DMS53 (cell line): ENCODE data around the gene TEX2.
A peak's percentile ranks its signal among the peaks of the same experiment; 100 is the strongest.
"Not testable (repeated sequence)": the region's sequence is repeated elsewhere in the genome, so short reads cannot be mapped to it uniquely, and the experiment has no call there.

Source experiments
- DNase-seq: peaks from one replicate; lab custom pipeline; 2025; lab: John Stamatoyannopoulos, UW

TEX2 gene

DNA sequence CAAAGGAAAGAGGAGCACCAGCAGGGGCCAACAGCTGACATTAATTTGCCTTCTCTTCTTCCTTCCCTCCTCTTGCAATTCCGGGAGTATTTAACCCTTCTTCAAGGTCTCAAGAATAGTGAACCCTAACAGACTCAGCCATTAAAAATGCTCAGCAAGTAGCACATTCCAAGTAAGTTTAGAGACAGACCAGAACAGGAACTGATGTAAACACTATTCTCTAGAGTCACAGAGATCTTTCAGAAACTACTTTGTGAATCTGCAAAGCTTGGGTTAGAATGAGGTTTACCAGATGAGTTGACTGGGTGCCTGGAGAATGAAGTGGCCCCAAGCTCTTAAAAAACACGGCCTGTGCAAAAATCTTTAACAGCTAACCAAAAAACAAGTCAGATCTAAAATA is 50.9 kb downstream of the TEX2 start:
- no peak for DNase-seq

DNA sequence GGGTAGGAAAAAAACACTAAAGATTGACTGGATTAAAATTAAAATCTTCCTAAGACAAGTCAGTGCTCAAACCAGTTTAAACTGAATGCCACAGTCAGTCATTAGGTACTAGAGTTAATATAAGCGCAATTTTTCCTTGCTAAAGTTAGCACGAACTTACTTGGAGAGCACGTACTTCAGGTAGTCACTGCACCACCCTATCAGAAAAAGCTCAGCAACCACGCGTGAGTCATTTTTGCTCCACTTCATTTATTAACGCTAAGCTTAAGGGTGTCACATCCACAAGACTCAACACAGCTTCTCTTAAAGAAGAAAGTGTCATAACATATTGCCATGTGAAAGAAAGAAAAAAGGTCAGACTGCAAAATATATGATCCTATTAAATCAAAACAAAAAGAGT is 53.1 kb downstream of the TEX2 start:
- DNase-seq: no peak

DNA sequence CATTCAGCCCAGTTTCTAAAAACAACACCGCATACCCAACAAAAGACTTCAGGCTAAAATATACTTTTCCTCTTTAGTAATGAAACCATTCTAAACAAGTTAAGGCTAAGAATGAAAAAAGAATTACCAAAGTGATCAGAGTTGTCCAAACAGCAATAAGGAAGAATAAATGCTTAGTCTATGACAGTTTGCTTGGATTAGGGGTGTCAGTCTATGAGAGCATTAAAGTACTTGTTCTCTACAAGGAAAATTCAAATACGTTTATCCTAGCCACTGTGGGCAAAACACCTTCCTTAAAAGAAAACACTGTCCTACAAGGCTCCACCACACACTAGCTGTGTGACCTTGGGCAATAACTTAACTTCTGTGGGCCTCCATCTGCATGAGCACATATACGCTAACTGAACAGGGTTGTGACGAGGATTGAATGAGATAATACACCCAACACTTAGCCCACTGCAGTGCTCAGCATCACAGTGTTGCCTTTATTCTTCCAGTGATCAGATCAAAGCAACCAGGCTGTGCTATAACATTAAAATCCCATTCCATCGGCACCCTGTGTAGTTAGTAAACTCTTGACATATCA is 53.6 kb downstream of the TEX2 start:
- no peak for DNase-seq

DNA sequence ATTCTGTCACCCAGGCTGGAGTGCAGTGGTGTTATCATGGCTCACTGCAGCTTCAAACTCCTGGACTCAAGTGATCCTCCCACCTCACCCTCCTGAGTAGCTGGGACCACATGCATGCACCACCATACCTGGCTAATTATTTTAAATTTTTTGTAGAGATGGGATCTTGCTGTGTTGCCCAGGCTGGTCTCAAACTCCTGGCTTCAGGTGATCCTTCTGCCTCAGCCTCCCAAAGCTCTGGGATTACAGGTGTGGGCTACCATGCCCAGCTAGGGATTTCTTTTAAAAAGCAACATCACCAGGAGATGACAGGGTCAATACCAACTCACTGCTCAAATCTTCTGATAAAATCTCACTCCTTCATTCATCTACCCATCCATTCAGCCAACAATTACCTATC is 54.4 kb downstream of the TEX2 start:
- not testable (repeated sequence) for DNase-seq

DNA sequence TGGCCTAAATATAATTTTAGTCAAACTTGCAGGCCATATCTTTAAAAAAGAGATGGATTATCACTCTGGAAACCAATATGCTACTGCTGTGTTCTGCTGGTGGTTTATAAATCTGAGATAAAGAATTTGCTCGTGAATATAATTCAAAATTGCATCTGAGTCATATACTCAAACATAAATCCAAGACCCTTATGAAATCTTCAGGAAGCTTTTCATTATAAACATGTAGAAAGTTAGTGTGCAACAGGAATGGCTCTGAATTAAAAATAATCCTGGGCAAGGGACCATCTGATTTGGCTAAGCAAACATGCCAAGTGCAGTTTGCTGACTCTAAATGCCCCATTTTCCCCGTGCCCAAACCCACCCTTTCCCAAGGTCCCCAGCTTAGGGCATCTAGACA is 57.3 kb downstream of the TEX2 start:
- no peak for DNase-seq

DNA sequence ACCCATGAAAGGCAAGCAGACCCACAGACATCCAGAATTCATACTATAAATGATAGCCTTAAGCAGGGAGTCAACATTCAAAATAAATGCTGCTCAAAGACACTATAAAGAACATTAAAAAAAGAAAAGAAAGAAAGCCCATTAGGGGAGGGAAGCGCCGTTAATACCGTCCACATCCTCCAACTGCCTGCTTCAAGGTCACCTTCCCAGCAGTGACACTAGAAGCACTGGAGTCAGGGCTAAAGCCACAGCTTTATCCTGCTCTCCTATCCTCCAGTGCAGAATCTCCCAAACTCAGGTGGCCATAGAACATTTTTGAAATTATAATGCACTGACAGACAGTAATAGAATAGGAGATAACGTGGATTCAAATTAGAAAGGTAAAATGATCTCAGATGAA is 59.4 kb downstream of the TEX2 start:
- DNase-seq: no peak

DNA sequence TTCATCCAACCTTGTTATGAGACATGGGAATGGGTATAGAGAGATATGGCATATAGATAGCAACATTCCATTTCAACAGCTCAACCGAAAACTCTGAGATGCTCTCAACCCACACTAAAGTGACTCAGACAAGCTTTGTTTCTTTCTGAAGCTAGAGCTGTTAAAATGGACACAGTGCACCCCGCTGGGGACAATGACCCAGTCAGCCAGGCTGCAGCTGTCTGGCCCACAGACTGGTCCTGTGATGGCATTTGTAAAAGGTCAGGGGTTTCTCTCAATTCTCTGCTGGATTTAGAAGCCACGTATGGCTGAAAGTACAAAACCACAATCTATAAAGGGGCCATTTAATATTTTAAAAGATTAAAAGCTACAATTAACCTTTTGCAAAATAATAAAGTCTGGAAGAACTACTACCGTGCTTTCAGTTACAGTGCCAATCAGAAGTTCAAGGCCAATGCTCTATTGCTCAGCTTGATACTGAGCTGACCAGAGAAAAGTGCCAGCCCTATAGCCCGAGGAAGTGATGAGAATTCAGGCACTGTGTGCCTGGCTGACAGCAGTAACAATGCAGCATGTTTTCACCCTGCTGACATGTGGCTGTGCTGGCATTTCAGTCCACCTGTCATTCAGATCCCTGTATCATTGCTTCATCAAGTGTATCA is 60.2 kb downstream of the TEX2 start:
- DNase-seq: no peak

DNA sequence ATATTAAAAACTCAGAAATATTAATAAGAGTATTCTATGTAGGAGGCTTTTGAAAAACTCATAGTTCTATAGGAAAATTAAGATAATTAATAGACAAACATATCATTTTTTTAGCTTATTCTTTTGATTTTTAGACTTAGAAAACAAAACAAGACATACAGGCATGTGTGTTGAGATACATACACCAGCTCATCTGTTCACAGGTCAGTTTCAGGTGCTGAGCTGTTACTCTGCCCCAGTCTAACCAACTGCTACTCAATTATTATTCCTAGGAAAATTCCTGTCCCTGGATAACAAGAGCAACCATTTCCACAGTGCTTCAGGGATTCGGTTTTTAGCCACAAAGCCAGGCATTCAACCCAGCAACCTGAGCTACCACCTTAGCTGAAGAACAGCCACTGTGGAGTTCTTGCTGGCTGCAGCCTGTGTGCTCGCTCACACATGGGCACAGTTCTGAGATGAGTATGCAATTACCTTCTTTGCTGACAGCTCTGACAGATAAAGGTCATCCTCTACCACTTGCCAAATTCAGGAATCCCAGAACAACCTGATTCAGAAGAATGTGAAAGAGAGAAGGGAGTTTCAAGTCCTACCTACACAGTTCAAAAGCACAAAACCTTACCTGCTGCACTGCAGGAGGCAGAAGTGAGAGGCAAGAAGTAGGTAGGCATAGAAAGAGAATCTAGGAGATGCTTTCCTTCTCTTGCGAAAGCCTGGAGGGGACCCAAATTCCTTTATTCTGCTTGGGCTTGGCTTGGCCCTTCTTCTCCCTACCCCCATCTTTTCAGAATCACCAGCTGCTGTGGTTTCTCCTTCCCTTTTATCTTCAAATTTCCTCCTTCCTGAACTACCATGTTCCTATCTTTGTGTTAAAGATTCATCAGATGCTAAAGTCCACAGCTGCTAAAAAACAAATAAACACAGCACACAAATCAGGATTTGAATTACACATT is 62.7 kb downstream of the TEX2 start:
- peak; percentile 34 for DNase-seq

DNA sequence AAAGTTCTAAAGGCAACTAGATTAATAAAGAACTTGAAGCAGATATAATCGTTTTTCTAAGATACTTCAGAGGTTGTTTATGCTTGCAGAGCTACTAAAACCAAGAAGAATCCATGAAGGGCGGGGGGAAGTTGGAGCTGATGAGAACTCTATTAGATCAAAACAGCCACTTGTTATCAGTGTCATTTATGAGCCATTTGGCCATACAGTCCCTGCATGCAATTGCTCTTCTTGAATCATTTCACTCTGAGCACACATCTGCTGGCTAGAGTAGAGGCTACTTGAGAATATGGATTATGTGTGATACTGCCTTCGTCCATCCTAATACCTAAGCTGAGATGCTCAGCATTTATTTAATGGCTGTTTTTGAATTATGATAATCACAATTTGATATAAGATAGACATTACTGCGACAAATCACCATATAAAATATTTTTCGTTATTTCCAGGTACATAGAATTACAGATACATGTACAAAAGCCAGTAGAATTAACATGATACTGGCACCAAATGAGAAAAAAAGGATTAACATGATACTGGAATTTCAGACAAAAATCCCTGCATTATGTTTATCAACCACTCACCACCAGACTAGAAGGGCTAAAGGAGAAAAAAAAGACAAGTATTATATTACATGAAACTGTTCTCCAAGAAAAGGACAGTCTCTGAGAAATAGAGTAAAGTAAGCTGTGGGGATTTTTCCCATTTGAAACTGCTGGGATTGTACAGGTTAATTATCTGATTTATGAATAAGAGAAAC is 64.5 kb downstream of the TEX2 start:
- no peak for DNase-seq

DNA sequence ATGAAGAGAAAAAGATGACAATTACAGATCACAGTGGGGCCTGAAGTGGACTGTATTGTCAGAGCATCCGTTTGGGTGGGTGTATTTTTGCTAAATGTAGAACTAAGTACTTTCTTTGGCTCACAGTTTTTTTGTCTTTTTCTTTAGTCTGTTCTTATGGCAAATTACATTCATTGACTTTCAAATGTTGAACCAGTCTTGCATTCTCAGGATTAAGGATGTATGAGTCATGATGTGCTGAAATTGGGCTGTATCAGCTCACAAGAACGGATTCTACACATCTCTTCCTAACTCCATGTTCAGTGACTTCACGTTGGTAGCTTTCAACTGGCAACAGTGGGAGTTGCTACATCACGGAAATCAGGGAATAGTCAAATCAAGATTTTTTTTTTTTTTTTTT is 66.5 kb downstream of the TEX2 start:
- no peak for DNase-seq

DNA sequence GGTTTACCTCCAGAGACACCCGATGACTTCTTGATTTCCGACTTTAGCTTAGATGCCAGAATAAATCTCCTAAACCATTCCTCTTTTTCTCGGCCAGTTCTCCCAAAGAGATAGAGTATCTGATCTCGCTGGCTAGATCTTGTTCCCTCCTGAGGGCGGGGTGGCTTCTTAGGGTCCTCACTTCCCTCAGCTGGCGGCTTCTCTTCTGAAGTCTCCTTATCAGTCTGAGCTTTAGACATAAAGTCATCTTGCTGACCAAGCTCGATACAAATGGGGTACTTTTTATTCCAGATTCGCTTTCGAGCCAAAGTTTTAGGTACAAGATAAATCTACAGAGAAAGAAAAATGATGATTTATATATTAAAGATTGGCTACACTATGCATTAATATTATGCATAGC is 69.5 kb downstream of the TEX2 start:
- DNase-seq: no peak

DNA sequence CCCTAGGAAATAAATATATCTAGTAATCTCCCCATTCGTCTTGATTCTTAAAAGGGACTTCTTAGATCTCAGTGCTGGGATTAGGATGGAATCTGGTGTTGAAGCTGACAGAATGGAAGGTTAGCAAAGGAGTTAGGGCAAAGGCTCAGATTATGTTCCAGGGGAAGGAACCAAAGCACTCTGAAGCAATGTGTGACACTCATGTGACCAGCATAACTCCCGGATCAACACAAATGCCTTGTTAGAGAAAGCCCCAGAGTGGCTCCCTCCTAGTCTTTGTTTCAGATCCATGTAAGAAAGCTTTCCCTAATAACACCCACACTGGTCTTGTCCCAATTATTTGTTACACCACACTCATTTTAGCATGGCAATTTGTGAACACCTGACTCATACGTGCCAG is 70.5 kb downstream of the TEX2 start:
- no peak for DNase-seq

DNA sequence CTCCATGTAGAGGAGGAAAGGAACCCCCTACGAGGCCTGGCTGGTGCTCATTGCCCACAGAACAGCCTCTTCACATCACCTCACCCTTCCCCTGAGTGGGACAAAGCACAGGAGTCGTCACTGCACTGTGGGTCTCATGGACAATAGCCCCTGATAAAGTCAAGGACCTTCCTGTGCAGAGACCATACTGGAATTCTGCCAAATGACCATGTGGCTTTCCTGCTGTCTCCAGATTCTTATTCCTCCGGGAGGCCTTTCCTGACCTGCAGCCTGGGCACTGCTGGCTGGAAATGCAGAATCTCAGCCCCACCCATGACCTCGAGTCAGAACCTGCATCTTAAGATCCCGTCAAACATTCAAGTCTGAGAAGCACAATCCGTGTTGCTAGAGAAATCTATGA is 72.6 kb downstream of the TEX2 start:
- DNase-seq: no peak

DNA sequence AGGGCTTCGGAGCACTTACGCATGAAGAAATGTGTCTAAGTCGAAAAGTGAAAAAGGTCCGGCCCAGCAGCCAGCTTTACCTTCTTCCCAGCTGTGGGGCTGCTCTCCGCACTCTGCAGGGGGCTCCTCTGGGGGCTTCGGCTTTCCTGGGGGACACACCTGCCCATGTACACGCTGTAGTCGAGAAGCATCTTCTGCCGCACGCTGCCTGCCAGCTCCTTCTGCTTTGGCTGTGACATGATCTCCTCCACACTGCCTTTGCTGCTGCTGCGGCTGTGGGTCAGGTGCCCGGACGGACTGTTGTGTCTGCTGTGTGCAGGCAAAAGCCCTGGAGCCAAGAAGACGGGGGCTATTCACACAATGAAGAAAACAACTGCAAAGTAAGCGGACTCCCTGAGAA is 75.0 kb downstream of the TEX2 start:
- DNase-seq: no peak

DNA sequence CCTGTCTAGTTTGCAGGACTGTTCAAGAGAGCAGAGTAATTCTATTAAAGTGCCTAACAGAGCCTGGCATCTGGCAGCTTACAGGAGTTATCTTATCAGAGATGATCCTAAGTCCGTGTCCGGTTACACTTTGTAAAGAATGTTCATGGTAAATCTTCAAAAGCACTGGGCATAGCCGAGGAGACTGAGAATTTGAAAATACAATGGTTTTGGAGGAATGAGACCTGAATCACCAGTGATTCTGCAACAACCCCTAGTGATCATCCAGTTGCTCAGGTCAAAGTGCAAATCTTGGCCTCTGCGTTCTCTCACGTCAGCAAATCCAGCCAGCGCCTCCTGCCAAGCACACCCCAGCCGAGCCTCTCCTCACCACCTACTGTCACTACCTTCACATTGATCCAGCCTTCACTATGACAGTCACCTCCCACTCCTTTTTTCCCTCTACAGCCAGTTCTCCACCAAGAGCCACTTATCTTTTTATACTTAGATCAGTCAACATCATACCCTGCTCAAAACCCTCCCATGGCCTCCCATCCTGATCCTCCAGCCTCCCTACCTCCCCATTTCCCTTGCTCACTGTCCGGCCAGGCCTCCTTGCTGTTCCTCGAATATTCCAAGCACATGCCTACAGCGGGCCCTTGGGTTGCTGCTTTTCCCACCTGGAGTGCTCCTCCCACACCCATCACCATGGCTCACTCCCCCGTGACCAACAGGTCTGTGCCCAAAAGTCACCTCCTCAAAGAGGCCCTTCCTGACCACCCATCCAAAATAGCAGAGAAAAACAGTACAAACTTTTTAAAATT is 75.8 kb downstream of the TEX2 start:
- DNase-seq: no peak

DNA sequence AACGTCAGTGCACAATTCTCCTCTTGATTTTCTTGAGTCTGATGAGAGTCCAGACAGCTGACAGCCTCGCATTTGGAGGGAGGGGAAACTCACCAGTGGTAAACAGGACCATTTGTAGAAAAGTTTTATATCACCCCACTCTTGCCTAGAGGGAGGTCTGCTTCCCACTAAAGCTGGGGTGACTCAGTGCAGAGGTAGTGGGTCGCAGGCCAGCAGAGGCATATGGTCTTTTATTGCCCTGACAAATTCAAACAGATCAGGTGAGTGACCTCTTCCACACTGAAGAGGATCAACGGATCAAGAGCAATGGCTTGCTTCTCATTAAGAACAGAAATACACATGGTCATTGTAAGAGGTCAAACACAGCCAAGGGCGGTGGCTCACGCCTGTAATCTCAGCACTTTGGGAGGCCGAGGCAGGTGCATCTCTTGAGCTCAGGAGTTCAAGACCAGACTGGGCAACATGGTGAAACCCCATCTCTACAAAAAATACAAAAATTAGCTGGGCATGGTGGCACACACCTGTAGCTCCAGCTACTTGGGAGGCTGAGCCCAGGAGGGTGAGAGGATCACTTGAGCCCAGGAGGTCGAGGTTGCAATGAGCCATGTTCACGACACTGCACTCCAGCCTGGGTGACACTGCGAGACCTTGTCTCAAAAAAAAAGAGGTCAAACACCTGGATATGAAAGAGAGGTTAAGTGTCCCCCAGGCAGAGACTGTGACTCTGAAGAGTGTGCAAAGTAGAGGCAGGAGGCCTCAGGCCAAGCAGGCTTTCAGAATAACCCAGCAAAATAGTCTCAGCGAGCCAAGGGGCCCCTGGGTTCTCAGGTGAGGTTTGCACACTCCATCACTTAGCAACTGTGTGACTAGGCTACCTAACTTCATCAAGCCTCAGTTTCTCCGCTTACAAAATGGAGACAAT is 76.6 kb downstream of the TEX2 start:
- no peak for DNase-seq

DNA sequence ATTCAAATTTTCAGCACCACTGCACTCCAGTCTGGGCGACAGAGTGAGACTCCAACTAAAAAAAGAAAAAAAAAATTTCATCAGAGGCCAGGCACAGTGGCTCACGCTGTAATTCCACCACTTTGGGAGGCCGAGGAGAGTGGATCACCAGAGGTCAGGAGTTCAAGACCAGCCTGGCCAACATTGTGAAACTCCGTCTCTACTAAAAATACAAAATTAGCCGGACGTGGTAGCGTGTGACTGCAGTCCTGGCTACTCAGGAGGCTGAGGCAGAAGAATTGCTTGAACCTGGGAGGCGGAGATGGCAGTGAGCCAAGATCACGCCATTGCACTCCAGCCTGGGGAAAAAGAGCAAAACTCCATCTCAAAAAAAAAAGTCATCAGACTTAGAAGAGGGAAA is 77.5 kb downstream of the TEX2 start:
- DNase-seq: not testable (repeated sequence)

DNA sequence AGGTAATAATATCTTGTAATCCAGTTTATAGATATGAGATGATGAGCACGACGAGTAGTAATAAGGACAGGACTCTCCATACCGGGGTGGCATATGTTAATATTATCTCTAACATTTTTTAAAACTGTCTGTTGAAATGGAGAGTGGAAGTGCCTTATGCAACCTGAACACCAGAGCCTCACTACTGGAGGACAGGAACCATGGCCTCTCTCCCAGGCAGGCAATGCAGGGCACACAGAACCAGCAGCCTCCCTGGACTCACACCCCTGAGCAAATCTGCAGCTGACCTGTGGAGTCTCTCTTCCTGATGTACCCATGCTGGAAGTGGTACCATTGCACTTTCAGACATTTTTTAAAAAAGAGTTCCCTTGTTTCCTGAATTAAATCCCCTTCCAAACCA is 78.0 kb downstream of the TEX2 start:
- DNase-seq: no peak

DNA sequence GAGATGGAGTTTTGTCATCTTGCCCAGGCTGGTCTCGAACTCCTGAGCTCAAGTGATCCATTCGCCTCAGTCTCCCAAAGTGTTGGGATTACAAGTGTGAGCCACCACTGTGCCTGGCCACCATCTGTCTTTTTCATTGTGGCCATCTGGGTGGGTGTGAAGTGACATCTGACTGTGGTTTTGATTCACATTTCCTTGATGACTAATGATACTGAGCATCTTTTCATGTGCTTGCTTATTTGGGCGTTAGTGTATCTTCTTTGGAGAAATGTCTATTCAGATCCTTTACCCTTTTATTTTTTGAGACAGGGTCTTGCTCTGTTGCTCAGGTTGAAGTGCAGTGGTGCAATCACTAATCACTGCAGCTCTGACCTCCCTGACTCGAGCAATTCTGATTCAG is 79.2 kb downstream of the TEX2 start:
- DNase-seq: no peak

DNA sequence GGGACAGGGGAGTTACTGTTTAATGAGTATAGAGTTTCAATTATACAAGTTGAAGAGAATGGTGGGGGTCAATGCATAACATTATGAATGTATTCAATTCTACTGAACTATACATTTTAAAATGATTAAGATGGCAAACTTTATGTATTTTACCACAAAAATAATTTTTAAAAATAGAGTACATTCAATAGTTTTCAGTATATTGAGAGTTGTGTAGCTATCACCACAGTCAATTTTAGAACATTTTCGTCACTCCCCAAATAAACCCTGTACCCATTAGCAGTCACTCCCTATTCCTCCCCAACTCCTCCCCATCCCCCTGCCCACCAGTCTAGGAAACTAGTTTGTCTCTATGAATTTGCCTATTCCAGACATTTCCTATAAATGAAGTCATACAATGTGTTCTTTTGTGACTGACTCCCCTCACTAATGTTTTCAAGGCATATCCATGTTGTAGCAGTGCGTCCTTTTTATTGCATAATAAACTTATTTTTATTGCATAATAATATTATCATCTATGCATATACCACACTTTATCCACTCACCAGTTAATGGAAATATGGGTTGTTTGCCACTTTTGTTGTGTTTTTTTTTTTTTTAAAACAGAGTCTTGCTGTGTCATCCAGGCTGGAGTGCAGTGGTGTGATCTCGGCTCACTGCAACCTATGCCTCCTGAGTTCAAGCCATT is 80.6 kb downstream of the TEX2 start:
- no peak for DNase-seq
